AG09319 (cell line): Measurements from ENCODE around the gene RPL27A.

ENCODE experiments used
- DNase-seq: peaks from one replicate; pipeline ENCODE4 v3.0.0-alpha.2; 2010; ENCODE audit warnings: low read depth; ENCODE audit errors: extremely low read depth
- CTCF ChIP-seq: IDR thresholded peaks from 2 replicates; pipeline ENCODE4 v1.5.1; 2011; ENCODE audit warnings: low read depth, mild to moderate bottlenecking, inconsistent platforms, low read length, moderate library complexity

RPL27A gene

GRCh38 chr11:8641332-8641731 lies 41.3 kb upstream of the RPL27A start:
- TF ChIP-seq CTCF = no peak
- DNase-seq = no peak

DNA sequence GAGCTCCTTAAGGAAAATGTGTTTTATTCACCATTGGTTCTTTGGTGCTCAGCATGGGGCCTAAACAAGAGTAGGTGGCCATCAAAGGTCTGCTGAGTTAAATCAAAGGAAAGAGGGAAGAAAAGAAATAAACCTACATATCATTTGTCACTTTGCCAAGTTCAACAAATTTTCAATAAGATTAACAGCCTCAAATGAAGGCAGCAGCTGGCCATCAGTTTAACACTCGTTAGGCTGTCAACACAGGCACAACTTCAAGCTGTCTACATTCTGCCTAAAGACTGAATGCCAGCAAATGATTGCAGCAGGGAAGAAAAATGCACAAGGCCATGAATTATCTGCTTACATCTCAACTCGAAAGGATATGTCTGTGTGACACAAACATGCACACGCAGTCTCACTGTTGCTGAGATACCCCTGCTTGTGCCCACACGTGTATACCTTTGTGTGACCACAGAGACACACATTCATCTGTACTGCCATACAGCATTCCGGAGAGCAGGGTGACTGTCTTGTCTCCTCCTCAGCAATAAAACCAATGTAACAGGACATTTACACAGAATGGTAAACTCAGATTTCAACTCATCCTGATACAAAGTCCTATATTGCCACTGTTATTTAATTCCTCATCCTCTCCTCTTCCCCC lies 40.3 kb upstream of the RPL27A start:
- DNase-seq = no peak
- TF ChIP-seq CTCF = no peak

- no peak for DNase-seq
- no peak for TF ChIP-seq CTCF
Observed at GRCh38 chr11:8646873-8647272, 35.7 kb upstream of the RPL27A start.

GRCh38 chr11:8649361-8649760 lies 33.2 kb upstream of the RPL27A start:
- DNase-seq = no peak
- TF ChIP-seq CTCF = no peak

DNA sequence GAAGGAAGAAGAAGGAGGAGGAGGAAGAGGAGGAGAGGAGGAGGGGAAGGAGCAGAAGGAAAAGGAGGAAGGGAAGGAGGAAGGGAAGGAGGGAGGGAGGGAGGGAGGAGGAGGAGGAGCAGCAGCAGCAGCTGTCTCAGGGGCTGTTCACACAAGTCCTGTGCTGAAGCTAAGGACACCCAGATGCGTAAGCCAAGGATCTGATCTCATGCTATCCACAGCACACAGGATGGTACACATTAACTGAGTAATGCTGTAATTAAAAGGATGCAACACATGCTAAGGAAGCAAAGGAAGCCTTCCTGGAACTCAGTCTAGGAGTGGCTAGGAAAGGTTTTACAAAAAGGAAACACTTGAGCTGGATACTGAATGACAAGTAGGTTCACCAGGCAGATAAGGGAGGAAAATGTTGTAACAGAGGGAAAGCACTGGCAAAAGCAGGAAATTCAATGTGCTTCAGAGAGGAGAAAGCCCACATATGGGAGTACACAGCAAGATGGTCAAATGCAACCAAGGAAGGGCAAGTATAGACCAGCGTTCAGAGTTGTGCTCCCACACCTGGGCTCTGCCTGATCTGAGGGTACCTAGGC lies 32.1 kb upstream of the RPL27A start:
- DNase-seq = no peak
- TF ChIP-seq CTCF = no peak

GRCh38 chr11:8652140-8652539 lies 30.5 kb upstream of the RPL27A start:
- DNase-seq = peak; percentile 93
- no peak for TF ChIP-seq CTCF

- no peak for DNase-seq
- TF ChIP-seq CTCF = no peak
Observed at GRCh38 chr11:8654503-8654902, 28.1 kb upstream of the RPL27A start.
